CD4-positive, alpha-beta T cell treated with Interleukin-4 for 4 hours (primary cell): ENCODE data around the gene TSPAN8.
"Not testable (repeated sequence)": the region's sequence is repeated elsewhere in the genome, so short reads cannot be mapped to it uniquely, and the experiment has no call there.

ENCODE experiments used
- DNase-seq: peaks from one replicate; pipeline ENCODE4 v3.0.0-alpha.2; 2020

The TSPAN8 gene

DNA sequence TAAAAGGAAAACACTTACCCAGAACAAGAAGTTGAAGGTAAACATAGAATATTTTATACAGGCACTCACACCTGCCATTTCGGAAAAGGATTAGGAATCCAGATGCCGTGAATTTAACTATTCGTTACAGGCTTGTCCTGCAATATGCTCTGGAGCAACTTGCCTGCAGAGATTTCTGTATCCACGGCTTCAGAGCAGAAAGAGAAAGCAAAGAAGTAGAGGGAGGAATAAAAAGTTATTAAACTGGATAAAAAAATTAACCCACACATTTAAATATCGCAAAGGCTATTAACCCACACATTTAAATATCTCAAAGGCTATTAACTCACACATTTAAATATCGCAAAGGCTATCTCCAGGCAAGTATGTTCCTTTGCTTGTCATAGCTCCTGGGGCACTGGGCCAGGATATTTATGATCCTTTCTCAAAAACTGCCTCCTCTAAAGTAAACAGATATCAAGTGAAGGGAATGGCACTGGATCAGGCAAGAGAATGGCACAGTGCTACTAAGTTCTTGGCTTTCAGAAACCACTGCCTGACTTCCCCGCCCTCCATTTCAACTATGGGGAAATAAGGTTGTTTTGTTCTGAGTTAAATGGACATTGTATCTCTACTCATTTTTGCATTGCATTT, at the start of gene TSPAN8:
Gene TSPAN8 (minus strand): TSS at position 399 of the 633 bp plus-strand sequence. CDS start 321 bp downstream, at position 78.
- DNase-seq, result no peak

DNA sequence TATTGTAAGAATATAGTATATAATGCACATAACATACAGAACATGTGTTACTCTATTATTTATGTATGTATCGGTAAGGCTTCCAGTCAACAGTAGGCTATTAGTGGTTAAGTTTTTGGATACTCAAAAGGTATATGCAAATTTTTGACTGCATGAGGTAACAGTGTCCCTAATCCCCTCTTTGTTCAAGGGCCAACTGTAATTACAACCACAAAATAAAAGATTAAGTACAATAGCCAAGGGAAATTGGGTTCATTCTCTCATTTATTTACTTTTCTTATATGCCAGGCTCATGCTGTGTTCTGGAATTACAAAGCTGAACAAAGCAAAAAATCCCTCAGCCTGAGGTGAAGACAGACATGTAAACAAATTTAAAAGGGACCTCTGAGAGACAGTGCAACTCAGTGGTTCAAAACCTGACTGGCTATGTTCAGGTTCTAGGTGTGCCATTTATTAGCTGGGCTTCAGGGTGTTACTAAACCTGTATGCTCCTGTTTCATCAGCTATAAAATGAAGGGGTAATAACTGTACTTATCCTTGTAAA, 43.4 kb upstream of the TSPAN8 start:
- no peak for DNase-seq

DNA sequence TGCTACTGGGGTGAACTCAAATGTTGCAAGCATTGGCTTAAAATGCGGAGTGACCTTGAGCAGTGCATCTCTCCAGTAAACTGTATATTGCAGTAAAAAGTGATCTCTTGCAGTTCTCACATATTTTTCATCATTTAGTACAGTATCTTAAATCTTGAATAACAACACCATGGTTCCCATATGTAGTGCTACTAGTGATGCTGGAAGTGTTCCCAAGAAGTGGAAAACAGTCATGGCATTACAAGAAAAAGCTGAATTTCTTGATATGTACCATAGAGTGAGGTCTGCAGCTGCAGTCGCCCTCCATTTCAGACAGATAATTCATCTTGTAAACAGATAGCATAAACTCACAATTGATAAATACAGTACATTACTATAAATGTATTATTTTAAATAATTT, 42.9 kb upstream of the TSPAN8 start:
- no peak for DNase-seq

DNA sequence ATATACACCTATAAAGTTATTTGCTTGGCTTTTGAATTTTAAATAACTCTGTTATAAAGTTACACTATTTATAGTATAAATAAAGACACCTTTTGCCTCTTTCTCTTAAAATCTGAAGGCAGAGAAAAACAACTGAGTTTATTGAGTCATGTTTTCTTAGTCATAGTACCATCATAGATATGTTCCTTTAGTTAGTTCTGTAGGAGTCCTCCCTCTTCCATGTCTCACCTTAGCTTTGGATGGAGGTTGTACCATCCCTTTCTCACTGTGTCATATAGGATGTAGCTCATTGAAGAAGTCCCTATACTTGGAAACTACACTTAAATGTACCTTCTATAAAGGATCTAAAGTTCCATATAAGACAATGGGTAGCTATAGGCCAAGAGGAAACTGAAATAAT, 39.7 kb upstream of the TSPAN8 start:
- DNase-seq, result no peak

DNA sequence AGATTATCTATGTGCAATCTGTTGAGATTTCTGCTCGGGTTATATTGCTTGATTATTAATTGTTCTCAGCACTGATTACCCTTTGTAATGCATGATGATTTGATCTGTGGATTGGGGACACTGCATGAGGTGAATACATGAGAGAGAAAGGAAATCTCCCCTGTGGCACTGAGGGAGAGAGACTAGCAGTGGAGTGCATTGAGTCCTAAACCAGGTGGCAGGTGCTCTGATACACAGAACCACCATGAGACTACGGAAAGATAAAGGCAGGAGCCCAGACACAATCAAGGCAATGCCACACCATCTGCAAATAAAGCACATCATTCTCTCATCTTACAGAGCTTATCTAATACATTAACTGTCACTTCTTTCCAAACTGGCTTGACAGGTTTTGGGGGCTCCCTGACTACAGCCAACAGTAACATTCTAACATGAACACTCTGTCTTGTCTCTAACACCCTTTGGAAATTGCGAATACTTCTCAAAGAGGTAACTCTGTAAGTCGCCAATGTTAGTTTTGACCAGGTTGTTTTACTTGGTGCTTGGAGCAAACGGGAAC, 37.6 kb upstream of the TSPAN8 start:
- no peak for DNase-seq

DNA sequence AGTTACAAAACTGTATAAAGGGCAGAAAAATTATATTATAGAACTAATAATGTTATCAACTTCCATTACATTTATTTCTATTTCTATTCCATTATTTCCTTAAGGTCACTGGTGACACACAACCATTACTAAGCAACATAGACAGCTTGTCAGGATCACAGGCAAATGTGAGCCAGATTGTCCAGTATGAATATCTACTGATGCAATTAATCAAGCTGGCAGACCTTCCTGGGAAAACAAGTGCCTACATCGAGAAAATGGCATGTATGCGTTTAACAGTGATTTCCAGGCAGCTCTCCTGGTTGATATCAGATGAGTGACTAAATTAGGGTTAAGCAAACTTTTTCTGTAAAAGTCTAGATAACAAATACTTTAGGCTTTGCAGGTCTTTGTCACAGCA, 36.9 kb upstream of the TSPAN8 start:
- no peak for DNase-seq

DNA sequence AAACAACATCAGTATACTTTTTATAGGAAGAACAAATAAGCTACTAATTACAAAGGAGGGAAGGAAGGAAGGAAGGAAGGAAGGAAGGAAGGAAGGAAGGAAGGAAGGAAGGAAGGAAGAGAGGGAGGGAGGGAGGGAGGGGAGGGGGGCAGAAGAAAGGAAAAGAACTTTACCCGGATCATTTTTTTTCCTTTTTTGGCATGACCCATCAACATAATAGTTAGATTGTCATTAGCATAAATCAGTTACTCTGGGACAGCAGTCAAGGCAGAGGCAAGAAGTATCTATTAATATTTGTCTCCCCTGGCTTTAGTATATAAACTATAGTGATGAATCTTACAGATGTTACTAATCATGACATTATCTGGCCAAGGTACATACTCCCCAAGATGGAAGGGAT, 35.2 kb upstream of the TSPAN8 start:
- no peak for DNase-seq

DNA sequence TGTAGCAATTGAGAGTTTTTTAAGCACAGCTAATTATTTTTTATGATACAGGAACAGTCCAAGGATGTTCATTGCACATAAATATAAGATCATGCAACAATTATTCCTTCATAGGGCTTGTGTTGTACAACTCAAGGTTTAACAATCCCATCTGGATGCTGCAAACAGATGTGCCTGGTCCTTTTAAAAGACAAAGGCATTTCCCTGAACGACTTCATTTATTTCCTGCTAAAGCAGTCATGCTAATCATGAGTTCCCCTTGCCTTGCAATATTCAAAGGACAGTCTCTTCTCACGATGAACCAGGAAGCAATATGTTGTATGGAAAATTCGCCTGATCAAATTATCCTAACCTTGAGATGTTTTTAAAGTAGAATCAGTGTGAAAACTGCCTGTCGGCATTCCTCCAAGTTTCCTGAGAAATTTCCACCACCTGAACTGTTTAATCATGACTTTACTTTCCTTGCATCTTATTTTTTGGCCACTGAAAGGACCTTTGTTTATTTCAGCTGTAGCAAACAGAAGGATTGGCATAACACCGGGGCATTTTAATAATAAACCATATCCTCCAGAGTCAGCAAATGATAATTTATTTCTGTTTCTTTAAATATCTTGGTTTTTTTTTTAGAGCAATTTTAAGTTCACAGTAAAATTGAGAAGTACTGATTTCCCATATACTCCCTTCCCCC, 33.9 kb upstream of the TSPAN8 start:
- no peak for DNase-seq

DNA sequence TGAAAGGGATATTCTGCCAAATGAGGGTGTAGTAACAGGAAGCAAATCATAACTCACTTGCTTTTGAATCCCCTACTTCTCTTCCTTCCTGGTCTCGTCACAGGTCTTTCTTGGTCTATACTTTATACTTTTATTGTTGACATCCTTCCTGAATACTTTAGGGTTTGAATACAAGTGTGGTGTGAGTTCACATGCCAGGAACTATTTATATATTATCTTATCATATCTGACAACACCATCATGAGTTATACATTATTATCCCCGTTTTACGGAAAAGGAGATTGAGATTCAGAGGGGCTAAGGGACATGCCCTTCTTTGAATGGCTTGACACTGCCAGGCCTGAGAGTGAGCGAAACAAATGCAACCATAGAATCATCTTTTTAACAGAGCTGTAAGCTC, 33.0 kb upstream of the TSPAN8 start:
- DNase-seq, result no peak

DNA sequence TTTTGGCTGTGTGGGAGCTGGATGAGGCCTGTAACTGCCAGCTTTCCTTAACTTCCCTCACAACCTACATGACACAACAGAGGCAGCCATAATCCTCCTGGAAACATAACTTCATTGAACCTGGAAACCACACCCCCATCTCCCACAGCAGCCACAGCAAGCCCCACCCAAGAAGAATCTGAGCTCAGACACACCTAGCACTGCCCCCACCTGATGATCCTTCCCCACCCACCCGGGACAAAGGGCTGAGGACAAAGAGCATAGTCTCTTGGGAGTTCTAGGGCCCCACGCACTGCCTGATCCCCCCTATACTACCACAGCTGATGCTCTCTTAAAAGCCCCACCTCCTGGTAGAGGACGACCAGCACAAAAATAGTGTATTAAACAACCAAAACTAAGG, 29.6 kb upstream of the TSPAN8 start:
- no peak for DNase-seq

DNA sequence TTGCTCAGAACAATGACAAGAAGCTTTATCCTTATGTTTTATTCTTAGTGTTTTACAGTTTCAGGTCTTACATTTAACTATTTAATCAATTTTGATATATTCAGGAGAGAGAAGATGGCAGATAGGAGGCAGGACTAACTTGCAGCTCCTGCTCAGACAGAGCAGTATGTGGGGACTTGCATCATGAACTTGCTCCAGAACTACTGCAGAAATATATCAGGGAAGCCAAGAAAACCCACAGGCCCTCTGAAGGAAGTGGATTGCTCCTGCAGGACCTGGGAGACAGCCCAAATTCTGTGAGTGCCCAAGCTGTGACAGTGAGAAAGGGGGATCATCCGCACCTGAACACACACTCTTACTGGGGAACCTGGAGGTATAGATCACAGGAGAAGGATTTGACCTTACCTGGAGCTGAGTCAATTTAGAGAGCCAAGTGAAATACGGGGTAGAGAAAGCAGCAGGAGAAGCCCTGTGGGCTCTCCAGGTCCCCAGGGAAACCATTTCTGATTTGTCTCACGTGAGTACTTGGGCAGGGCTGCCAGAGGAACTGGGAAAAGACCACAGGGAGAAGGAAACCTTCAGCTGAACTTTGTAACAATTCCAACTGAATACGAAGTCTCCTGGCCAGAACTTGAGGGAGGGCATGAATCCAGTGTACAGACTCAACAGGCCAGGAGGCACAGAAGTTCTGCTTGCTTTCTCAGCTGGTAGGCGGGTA, 28.9 kb upstream of the TSPAN8 start:
- no peak for DNase-seq

DNA sequence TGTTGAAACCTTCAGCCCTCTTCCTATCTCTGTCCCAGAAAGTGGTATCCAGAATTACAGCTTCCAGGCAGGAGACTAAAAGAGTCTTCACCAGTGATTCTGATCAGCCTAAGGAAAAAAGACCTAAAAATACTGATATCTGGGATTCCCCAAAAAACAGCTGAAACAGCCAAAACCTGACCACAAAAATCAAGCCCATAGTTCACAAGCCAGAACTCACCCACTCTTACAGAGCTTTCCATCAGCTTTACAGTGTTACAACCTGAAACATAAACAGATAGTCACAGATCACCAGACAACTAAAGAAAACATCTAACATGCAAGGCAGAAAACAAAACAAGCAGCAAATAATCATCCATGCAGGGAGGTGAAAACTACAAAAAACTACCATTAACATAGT, 26.0 kb upstream of the TSPAN8 start:
- DNase-seq, result no peak

DNA sequence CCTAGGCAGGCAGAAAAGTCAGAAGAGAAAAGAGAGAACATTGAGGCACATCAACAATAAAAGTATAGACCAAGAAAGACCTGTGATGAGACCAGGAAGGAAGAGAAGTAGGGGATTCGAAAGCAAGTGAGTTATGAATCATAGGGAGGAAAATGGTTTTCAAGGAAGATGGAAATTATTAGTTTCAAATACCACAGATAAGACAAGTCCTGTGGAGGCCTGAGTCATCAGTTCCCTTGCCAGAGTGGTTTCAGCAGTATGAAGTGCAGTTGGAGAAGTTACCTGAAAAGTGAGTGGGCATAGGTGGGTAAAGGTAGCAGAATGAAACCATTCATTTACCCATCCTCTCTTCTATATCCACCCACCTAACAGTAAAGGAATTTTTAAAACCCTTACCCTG, 25.2 kb upstream of the TSPAN8 start:
- DNase-seq, result no peak

DNA sequence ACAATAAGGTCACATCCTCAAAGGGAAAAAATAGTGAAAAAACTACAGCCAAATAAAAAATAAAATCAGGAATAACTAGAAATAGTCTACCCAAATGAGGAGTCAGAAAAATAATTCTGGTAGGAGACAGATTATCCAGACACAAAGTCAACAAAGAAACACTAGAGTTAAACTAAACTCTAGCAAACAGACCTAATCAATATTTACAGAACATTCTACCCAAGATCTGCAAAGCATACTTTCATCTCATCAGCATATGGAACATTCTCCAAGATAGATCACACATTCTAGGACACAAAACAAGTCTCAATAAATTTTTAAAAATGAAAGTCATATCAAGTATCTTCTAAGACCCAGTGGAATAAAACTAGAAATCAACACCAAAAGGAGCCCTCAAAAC, 20.4 kb upstream of the TSPAN8 start:
- DNase-seq, result no peak

DNA sequence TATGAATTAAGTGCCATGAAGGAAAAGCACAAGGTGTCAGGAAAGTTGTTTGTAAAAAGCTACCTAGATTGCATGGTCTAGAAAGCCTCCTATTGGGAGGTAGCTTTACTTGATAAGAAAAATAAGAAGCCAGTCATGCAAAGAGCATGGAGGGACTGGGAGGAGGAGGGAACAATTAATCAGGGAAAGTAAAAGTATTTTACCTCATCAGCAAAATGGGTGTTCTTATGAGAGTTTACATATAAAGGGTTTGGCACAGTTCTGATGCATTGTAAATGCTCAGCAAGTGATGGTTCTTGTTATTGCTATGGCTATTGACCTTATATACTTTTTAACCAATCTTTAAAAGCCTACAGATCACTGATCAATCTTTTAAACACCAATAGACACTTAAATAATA, 17.0 kb upstream of the TSPAN8 start:
- DNase-seq, result no peak

DNA sequence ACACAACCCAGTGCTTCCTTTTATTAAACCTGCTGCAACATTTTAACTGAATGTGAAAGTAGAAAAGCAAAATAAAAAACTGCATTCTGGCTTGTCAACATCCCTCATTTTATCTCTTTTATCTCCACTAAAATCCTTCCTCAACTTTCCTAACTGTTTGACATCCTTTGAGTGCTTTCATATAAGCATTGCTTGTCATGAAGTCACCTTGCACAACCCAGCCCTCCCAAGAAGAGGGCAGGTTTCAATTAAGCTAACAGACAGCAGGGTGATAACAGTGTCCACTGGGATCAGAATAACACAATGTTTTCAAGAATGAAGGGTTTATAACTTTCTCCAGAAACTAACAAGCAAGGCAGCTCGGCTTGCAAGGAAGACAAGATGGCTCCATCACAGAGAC, 16.3 kb upstream of the TSPAN8 start:
- no peak for DNase-seq

DNA sequence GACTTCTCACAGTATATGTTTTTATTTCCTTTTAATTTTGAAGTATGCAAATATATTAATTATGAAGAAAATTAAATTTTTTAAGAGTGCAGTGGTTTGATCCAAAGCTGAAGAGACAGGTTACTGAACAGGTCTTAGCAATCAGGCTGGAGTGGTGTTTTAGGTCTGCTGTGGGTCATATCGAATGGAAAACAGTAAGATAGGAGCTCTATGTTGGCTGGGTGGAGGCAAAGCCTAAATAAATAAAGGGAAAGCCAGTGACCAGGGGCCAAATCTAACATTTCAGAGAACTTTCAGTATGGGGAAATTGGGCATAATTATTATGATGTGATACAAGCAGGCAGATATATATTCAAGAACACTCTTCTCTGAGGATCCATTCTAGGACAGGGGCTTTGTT, 12.7 kb upstream of the TSPAN8 start:
- DNase-seq, result no peak

DNA sequence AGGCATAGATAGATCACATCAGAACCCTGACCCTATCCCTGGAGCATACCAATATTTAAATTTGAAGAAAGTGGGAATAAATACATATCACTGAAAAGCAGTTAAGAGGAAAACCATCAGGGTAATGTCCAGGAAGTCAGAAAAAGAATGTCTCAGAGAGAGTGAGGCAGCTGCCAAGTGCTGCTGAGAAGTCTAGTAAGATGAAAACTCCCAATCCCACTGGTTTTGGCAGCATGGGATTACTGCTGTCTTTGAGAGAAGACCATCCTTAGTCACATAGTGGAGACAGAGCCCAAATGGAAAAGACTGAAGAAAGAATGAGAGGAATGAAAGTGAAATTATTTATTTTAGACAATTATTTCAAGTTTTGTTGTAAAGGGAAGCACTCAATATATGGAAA, 11.5 kb upstream of the TSPAN8 start:
- DNase-seq, result no peak

DNA sequence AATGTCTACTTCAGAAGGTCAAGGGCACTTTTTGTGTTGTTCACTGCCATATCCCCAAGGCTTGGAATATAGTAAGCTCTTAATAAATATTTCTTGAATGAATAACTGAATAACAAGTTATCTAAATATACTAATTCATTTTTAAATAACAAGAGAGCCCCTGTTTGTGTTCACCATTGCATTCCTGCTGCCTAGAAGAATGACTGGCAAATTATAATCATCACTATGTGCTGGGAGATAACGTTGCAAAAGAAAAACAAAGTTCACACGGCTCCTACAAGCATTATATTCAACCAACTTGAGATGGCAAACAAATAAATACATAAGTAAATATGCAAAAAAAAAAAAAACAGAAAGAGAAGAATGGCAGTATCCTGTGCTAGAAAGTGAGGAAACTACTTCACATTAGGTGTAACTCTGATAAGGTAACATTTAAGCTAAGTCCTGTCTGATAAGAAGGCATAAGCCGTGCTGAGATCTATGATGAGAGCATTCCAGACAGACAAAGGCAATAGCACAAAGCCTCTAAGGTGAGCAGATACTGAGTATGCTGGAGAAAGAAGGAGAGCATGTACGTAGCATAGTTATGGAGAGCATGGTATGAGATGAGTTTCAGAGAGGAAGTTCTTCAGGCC, 9.2 kb upstream of the TSPAN8 start:
- no peak for DNase-seq

DNA sequence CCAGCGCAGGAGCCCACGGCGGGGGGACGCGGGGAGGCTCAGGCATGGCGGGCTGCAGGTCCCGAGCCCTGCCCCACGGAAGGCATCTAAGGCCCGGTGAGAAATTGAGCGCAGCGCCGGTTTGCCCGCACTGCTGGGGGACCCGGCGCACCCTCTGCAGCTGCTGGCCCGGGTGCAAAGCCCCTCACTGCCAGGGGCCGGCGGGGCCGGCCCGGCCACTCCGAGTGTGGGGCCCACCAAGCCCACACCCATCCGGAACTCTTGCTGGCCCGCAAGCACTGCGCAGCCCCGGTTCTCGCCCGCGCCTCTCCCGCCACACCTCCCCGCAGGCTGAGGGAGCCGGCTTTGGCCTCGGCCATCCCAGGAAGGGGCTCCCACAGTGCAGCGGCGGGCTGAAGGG, 8.5 kb upstream of the TSPAN8 start:
- no peak for DNase-seq

DNA sequence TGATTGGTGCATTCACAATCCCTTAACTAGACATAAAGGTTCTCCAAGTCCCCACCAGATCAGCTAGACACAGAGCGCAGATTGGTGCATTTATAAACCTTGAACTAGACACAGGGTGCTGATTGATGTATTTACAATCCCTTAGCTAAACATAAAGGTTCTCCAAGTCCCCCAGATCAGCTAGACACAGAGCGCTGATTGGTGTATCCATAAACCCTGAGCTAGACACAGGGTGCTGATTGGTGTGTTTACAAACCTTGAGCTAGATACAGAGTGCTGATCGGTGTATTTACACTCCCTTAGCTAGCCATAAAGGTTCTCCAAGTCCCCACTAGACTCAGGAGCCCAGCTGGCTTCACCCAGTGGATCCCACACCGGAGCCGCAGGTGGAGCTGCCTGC, 8.0 kb upstream of the TSPAN8 start:
- not testable (repeated sequence) for DNase-seq

DNA sequence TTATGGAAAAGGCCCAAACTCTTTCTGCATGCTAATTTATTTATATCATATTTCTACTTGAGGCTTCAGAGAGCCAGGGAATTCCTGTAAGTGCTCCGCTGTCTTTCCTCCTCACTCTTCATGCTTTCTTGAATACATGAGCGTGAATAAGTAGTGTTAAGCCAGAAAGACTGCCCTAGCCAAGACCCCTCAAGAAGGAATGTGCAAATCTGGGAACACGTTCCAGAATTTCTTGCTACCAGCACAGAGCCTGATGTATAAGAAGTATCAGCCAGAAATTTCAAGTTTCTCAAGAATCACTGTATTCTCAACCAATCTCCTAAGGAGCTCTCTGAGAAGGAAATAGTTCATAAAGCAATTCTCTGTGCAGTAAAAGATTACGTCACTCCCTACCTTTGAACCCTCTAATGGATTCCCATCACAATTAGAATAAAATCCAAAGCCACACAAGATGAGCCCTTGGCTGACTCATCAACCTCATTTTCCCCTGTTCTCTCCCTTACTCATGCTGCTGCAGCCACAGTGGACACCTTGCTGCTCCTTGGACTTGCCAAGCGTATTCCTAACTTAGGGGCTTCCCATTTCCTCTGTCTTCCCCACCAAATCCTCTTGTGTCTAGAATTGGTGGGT, 6.9 kb upstream of the TSPAN8 start:
- DNase-seq, result no peak

DNA sequence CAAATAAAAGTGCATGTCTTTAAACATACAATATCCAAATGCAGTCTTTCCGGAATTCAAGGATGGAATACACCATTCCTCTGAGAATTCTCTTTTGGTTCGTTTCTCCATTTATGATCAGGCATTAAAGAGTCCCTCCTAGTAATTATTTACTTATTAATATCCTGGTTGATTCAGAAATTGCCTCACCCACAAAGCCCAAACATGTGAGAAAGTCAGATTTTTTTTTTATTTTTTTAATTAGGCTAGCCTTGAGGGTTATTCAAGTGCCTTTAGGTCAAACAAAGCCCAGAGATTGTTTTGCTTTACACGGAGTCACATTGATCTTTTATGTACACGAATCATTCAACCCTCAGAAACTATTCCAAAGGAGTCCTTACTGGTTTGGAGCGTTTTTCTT, 6.4 kb upstream of the TSPAN8 start:
- DNase-seq, result no peak
